Endothelial cell of hepatic sinusoid (primary cell): ENCODE measurements around the gene FTL.
"Not testable (repeated sequence)": the region's sequence is repeated elsewhere in the genome, so short reads cannot be mapped to it uniquely, and the experiment has no call there.

Source experiments
- in situ Hi-C: cut with HindIII; loops from 2 replicates; pipeline ENCODE4 v1.10.0; 2017; ENCODE audit warnings: low sequenced_read_pairs

Gene FTL

DNA sequence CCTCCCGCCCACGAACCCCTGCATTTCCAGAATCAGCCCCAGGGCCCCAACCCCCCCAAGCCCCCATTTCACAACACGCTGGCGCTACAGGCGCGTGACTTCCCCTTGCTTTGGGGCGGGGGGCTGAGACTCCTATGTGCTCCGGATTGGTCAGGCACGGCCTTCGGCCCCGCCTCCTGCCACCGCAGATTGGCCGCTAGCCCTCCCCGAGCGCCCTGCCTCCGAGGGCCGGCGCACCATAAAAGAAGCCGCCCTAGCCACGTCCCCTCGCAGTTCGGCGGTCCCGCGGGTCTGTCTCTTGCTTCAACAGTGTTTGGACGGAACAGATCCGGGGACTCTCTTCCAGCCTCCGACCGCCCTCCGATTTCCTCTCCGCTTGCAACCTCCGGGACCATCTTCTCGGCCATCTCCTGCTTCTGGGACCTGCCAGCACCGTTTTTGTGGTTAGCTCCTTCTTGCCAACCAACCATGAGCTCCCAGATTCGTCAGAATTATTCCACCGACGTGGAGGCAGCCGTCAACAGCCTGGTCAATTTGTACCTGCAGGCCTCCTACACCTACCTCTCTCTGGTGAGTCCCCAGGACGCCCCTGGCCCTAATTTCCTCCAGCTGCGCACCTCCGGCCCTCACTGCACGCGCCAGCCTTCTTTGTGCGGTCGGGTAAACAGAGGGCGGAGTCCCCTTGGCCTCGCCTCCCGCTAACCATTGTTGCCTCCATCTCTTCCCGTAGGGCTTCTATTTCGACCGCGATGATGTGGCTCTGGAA, at the start of gene FTL:
FTL (plus strand) TSS at position 270 of the 766 bp plus-strand sequence; CDS start at position 469, 199 bp downstream.
- in situ Hi-C loops, result loop anchor here (5.0 to 25.0 kb wide), 2 partner anchors 113 to 328 kb away; partner anchors contain the start of genes CA11 and DBP

DNA sequence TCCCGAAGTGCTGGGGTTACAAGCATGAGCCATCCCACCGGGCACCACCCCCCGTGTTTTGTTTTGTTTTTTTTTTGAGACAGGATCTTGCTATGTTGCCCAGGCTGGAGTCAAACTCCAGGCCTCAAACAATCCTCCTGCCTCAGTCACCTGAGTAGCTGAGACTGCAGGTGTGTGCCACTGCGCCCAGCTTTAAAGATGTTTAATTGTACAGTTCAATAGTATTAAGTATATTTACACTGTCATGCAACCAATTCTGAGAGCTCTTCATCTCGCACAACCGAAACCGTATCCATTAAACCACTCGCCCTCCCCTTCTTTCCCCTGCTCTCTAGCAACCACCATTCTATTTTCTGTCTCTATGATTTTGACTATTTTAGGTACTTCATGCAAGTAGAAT, 49.4 kb upstream of the FTL start:
- in situ Hi-C loops, result no loop called here

DNA sequence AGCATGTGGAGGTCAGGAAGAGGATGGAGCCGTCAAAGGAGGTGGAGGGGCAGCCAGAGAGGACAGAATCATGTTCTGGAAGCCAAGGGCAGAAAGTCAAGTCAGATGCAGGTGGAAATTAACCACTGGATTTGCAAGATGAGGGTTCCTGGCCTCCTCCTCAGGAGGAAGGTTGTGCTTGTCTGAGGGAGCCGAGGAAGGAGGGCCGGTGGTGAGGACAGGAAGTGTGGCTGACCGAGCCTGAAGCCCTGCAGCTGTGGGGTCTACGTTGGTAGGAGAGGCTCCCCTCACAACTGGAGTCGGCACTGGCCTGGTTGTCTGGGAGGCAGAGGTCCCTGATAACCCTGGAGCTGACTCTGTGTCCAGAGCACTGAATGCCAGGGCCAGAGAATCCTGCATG, 47.0 kb upstream of the FTL start:
- in situ Hi-C loops, result no loop called here

DNA sequence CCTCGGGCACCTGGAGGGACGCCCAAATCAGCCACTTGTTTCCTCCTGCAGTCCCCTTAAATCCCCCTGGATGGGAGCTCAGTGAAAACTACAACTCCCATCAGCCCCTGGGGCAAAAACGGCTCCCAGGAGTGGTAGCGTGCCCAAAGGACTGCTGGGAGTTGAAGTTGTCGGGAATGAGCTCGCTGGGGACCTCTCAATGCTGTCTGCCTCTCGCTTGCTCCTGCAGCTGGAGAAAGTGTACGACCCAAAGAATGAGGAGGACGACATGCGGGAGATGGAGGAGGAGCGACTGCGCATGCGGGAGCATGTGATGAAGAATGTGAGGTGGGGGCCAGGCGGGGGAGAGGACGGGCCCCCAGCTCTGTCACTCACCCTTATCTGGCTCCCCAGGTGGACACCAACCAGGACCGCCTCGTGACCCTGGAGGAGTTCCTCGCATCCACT, 46.3 kb upstream of the FTL start:
- in situ Hi-C loops, result no loop called here

DNA sequence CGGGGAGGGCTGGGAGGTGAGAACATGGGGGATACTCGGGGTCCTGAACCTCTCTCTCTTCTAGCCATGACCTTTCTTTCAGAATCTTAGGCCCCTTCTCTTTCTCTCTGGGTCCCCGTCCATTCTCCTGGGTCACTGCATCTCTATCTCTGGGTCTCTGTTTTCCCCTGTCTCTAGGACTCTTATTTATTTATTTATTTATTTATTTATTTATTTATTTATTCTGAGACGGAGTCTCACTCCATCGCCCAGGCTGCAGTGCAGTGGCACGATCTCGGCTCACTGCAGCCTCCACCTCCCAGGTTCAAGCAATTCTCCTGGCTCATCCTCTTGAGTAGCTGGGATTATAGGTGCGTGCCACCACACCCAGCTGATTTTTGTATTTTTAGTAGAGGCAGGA, 45.8 kb upstream of the FTL start:
- in situ Hi-C loops, result not testable (repeated sequence)

DNA sequence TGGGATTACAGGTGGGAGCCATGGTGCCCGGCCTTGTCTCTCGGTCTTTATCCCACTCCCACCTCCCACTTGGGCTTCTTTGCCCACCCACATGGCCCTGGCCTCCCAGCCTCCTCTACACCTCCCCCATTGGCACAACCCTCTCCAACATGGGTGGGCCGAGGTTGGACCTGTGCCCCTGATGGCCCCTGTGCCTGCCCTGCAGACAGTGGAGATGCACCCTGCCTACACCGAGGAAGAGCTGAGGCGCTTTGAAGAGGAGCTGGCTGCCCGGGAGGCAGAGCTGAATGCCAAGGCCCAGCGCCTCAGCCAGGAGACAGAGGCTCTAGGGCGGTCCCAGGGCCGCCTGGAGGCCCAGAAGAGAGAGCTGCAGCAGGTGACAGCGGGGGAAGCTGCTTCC, 44.2 kb upstream of the FTL start:
- in situ Hi-C loops, result no loop called here

DNA sequence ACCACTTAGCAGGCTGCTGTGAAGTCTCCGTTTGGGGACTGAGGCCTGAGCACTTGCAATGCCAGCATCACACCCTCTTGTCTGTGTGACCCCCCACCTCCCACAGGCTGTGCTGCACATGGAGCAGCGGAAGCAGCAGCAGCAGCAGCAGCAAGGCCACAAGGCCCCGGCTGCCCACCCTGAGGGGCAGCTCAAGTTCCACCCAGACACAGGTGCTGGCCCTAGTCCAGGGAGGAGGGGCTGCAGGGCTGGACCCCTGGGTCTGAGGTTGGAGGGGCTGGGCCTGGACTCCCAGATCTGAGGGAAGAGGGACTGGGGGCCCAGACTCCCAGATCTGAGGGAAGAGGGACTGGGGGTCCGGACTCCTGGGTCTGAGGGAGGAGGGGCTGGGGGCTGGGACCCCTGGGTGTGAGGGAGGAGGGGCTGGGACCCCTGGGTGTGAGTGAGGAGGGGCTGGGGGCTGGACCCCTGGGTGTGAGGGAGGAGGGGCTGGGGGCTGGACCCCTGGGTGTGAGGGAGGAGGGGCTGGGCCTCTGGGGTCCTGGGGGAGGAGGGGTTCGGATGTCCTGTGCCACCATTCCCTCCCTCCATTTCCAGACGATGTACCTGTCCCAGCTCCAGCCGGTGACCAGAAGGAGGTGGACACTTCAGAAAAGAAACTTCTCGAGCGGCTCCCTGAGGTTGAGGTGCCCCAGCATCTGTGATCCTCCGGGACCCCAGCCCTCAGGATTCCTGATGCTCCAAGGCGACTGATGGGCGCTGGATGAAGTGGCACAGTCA, 43.2 kb upstream of the FTL start:
- in situ Hi-C loops, result no loop called here

DNA sequence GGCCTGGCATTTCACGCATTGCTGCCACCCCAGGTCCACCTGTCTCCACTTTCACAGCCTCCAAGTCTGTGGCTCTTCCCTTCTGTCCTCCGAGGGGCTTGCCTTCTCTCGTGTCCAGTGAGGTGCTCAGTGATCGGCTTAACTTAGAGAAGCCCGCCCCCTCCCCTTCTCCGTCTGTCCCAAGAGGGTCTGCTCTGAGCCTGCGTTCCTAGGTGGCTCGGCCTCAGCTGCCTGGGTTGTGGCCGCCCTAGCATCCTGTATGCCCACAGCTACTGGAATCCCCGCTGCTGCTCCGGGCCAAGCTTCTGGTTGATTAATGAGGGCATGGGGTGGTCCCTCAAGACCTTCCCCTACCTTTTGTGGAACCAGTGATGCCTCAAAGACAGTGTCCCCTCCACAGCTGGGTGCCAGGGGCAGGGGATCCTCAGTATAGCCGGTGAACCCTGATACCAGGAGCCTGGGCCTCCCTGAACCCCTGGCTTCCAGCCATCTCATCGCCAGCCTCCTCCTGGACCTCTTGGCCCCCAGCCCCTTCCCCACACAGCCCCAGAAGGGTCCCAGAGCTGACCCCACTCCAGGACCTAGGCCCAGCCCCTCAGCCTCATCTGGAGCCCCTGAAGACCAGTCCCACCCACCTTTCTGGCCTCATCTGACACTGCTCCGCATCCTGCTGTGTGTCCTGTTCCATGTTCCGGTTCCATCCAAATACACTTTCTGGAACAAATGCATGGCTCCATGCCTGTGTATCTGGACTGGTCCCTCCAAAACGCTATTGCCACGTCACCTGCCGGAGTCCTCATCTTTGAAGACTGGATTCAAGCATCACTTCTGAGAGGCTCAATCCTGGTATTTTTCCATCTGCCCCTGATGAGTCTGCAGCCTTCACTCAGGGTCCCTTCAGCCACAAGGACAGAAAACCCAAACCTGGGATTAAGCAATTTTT, 42.3 kb upstream of the FTL start:
- in situ Hi-C loops, result no loop called here

DNA sequence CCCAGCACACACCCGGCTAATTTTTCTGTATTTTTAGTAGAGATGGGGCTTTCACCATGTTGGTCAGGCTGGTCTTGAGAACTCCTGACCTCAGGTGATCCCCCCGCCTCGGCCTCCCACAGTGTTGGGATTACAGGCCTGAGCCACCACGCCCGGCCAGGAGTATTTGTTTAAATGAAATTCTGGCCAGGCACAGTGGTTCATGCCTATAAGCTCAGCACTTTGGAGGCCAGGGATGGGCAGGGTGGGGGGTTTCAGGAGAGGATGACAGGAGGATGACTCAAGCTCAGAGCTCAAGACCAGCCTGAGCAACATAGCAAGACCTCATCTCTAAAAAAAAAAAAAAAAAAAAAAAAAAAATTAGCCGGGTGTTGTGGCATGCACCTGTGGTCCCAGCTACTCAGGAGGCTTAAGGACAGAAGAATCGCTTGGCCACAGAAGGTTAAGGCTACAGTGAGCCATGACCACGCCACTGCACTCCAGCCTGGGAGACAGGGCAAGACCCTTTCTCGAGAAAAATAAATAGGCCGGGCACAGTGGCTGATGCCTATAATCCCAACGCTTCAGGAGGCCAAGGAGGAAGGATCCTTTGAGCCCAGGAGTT, 39.8 kb upstream of the FTL start:
- in situ Hi-C loops, result no loop called here

DNA sequence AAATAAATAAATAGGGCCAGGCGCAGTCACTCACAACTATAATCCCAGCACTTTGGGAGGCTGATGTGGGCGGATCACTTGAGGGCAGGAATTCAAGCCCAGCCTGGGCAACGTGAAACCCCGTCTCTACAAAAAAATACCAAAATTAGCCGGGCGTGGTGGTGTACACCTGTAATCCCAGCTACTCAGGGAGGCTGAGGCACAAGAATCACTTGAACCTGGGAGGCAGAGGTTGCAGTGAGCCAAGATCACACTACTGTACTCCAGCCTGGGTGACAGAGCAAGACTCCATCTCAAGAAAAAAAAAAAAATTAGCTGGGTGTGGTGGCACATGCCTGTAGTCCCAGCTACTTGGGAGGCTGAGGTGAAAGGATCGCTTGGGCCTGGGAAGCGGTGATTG, 39.2 kb upstream of the FTL start:
- in situ Hi-C loops, result not testable (repeated sequence)

DNA sequence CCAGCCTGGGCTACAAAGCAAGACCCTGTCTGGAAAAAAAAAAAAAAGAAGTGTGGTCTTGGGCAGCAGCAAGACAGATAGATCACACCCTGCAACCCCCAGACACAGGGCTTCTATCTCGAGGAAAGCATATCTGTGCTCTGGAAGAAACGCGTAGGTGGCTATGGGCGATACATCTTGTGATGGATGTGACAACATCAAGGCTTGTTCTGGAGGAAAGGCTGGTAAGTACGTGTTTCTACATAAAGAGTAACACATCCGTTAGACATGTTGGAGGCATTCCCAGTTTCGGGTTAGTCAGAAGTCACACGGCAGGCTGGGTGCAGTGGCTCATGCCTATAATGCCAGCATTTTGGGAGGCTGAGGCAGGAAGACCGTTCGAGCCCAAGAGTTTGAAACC, 38.2 kb upstream of the FTL start:
- in situ Hi-C loops, result no loop called here

DNA sequence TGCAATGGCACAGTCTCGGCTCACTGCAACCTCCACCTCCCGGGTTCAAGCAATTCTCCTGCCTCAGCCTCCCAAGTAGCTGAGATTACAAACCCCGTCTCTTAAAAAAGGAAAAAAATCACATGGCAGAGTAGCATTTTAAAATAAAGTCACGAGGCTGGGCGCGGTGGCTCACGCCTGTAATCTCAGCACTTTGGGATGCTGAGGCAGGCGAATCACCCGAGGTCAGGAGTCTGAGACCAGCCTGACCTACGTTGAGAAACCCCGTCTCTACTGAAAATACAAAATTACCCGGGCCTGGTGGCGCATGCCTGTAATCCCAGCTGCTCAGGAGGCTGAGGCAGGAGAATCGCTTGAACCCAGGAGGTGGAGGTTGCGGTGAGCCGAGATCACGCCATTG, 37.4 kb upstream of the FTL start:
- in situ Hi-C loops, result not testable (repeated sequence)

DNA sequence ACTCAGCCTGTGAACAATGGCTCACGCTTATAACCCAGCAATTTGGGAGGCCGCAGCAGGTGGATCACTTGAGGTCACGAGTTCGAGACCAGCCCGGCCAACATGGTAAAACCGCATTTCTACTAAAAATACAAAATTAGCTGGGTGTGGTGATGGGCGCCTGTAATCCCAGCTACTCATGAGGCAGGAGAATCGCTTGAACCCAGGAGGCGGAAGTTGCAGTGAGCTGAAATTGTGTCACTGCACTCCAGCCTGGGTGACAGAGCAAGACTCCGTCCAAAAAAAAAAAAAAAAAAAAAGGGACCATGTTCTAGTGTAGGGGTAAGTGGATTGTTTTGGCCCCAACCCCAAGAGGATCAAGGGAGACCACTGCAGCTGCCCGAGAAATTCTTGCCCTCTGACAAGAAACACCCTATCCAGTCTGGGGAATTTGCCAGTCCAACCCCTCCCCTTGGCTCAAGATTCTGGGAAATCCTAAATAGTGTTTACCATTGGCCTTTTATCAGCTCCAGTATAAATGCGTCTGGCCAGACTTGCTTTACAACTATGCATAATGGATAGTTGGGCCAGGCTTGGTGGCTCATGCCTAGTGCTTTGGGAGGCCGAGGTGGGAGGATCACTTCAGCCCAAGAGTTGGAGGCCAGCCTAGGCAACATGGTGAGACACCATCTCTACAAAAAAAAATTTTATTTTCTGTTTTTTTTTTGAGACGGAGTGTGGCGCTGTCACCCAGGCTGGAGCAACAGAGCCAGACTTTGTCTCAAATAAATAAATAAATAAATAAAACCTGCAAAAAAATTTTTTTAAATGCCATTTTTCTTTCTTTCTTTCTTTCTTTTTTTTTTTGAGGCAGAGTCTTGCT, 36.7 kb upstream of the FTL start:
- in situ Hi-C loops, result no loop called here

DNA sequence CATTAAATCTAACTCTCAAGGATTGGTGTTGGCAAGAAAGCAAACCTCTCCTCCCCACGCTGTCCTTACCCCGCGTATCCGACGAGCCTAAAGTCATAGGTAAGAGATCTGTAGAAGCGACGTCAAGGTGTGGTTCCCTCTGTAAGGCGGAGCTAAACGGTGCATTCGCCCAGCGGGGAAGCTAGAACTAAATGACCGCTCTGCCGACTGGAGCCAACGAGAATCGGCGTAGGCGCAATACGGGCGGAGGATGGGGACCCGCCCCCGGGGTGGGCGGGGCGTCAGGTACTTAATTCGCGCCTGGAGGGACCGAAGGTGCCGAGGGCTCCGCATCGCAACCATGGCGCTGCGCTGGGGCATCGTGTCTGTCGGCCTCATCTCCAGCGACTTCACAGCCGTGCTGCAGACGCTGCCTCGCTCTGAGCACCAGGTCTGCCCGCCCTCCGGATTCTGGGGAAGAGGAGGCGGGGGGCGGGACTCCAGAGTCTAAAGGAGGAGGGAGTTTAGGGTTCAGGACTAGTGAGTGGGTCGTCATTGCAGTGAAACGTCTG, 31.7 kb upstream of the FTL start, which contains the start of gene DHDH:
DHDH (plus strand) TSS at position 318 of the 551 bp plus-strand sequence; CDS start at position 341, 23 bp downstream.
- in situ Hi-C loops, result no loop called here

DNA sequence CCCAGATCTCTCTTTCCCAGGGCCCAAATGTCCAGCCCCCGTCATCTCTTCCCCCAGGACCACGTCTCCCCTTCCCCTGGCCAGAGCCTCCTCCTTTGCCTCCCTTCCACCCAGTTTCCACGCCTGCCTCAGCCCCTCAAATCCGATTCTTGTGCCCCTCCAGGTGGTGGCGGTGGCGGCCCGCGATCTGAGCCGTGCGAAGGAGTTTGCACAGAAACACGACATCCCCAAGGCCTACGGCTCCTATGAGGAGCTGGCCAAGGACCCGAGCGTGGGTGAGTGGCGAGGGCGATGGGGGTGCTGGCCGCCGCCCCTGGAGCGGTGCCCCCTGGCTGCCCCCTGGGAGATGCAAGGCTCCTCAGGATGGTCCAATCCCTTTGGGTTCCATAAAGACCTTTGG, 30.3 kb upstream of the FTL start:
- in situ Hi-C loops, result no loop called here

DNA sequence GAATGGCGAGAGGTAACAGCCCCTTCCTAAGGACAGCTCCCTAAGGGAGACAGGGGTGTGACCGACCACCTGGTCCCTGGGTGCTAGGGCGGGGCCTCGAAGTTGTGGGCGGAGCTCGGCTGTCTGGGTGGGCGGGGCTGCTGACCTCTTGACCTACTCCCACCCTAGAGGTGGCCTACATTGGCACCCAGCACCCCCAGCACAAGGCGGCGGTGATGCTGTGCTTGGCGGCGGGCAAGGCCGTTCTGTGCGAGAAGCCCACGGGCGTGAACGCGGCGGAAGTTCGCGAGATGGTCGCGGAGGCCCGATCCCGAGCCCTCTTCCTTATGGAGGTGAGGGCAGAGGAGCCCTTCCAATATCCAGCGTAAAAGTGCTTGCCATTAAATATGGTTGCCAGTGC, 29.2 kb upstream of the FTL start:
- in situ Hi-C loops, result no loop called here

DNA sequence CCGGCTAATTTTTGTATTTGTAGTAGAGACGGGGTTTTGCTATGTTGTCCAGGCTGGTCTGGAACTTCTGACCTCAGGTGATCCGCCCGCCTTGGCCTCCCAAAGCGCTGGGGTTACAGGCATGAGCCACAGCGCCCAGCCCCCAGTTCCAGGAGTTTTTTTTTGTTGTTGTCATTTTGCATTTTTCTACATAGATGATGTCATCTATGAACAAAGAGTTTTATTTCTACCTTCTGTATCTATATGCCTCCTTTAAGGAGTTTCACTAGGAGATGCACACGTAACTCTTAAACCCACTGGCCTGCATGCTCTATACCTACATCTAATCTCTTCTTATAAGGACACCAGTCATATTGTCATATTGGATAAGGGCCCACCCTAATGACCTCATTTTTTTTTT, 26.9 kb upstream of the FTL start:
- in situ Hi-C loops, result no loop called here

DNA sequence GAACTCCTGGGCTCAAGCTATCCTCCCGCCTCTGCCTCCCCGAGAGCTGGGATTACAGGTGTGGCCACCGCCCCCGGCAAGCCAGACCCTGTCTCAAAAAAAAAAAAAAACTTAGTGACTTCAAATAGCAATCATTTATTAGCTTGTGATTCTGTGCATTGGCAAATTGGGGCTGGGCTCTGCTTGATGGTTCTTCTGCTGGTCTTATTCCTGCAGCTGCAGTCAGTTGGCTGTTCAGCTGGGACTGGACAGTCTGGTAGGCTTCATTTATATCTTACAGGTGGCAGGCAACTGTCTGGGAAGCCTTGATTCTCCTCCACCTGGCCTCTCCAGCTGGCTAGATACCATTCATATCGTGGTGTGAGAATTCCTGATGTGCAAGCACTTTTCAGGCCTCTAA, 24.2 kb upstream of the FTL start:
- in situ Hi-C loops, result no loop called here

DNA sequence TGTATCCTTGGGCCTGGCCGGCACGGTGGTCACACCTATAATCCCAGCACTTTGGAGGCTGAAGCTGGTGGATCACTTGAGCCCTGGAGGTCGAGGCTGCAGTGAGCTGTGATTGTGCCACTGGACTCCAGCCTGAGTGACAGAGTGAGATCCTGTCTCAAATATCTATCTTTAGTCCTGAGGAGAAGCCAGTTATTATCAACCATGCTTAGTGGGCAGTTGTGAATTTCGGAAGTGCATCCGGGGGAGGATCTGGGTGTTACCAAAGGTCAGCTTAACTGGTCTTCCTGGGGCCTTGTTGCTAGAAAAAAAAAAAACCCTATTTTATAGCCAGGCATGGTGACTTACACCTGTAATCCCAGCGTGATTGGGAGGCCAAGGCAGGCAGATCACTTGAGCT, 22.0 kb upstream of the FTL start:
- in situ Hi-C loops, result no loop called here
